ENCODE data around the gene FIZ1.

Gene FIZ1, protein sequence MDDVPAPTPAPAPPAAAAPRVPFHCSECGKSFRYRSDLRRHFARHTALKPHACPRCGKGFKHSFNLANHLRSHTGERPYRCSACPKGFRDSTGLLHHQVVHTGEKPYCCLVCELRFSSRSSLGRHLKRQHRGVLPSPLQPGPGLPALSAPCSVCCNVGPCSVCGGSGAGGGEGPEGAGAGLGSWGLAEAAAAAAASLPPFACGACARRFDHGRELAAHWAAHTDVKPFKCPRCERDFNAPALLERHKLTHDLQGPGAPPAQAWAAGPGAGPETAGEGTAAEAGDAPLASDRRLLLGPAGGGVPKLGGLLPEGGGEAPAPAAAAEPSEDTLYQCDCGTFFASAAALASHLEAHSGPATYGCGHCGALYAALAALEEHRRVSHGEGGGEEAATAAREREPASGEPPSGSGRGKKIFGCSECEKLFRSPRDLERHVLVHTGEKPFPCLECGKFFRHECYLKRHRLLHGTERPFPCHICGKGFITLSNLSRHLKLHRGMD

DNA sequence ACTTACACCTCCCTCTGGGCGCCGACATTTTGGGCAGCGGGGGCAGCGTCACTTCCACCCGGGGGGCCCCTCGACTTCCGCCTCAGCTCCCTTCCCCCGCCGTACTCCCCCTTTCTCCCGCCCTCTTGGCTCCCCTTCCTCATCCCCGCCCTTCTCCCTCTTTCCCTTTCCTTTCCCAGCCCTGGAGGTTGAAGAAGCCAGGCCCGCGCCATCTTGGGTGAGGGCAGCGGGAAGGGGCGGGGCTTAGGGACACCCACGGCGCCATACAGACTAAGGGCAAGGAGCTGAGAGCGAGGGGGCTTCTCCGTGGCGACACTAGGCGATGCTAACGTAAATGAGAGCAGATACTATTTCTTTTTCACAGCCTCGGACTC is at the start of gene FIZ1:
TSS of gene FIZ1 (minus strand) at position 50 of the 374 bp plus-strand sequence. CDS start 1,652 bp downstream, outside the sequence.
- peak; percentile 98 for DNase-seq (ENCODE audit: low read depth)

- DNase-seq (ENCODE audit: low read depth): no peak
Measured at GRCh38 chr19:55648585-55649267, 49.4 kb upstream of the FIZ1 start.

DNA sequence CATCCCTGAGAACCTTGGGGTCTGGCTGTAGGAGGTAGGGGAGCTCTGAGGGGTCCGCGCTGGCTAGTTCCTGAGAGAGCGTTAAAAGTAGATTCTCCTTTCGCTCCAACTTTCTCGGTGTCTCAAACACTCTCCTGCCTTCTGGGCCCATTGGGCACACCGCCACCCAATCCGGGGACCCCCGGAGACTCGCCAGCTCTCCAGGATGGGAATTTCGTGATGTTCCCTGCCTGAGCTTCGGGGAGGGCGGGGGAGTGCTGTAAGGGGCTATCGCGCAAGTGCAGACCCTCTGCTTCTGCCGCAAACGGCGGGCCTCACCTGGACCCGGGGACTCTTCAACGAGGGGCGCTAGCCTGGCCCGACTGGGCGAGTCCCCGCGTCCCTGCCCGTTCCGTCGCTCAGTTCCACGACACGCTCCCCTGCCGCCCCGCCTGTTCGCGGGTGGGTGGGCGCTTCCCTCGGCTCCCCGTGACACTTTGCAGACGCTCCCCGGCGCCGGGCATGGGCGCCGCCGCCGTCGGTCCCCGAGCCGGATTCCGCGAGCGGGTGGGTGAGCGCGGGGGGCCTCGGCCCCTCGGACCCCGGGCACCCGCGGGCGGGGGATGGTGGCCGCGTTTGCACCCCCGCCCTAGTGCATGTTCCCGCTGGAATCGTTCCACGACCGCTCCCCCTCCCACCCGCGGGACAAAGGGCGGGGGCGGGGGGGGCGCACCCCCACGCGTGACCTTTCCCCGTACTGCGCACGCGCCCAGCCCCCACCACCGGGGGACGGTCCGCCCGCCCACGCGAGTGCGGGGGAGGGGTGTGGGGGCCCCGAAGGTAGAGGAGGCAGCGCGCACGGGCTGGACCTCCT is 48.6 kb upstream of the FIZ1 start, which contains the start of gene CCDC106:
TSS of gene CCDC106 (plus strand) at position 481 of the 853 bp plus-strand sequence. CDS start 835 bp downstream, outside the sequence.
- DNase-seq (ENCODE audit: low read depth): no peak

GRCh38 chr19:55646889-55647731 is 47.8 kb upstream of the FIZ1 start:
- no peak for DNase-seq (ENCODE audit: low read depth)

DNA sequence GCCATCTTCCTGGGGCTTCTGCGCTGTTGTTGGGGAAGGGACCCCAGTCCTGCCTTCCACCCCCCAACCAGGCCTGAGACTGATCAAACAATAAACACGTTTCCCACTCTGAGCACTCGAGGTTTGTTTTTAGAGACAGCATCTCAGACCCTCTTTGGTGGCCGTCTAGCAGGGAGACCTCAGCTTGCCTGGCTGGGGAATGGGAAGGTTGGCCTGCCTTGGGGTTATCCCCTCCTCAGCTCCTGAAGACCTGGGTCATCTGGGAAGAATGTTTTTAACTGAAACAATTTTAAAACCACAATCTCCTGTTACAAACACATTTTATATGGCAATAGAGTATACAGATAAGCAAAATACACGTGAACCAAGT is 46.2 kb upstream of the FIZ1 start:
- DNase-seq (ENCODE audit: low read depth): no peak

GRCh38 chr19:55644842-55645511 is 45.7 kb upstream of the FIZ1 start:
- no peak for DNase-seq (ENCODE audit: low read depth)

DNA sequence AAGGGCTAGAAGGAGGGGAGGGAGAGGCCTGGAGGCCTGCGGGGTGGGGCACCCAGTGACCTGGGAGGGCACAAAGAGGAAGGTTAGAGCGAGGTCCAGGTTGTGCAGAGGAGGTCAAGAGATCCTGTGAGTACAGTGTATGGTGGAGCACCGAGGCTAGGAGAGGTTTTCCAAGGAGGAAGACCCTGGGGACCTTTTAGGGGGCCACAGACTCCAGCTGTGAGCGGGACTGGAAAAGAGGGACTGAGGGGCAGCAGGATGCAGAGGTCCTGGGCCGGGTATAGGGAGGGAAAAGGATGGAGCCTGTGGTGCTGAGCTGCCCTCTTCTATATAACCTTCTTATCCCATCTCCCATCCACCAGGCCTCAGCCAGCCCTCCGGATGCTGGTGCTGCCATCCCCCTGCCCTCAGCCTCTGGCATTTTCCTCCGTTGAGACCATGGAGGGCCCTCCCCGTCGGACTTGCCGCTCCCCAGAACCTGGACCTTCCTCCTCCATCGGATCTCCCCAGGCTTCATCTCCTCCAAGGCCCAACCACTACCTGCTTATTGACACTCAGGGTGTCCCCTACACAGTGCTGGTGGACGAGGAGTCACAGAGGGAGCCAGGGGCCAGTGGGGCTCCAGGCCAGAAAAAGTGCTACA is 45.0 kb upstream of the FIZ1 start:
- DNase-seq (ENCODE audit: low read depth): no peak

DNA sequence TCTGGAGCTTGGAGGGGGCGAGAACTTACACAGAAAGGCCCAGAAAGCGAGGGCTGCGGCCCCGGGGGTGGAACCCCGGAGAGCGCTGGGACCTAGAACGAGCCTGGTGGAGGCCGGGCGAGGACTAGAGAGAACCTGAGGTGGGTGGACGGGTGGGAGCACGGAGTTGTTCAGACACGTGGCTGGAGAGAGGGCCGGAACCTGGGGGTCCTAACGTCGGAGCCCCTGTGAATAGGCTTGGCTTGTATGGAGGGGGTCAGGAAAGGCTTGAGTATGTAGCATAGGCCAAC is 44.5 kb upstream of the FIZ1 start:
- no peak for DNase-seq (ENCODE audit: low read depth)

GRCh38 chr19:55643003-55643886 is 43.9 kb upstream of the FIZ1 start, which contains the start of gene ZNF581:
Gene ZNF581, plus strand, starts transcription at chr19:55643649. Its CDS starts 923 bp downstream, at chr19:55644572.
- DNase-seq (ENCODE audit: low read depth): no peak

GRCh38 chr19:55642153-55643002 is 43.1 kb upstream of the FIZ1 start:
- DNase-seq (ENCODE audit: low read depth): no peak

DNA sequence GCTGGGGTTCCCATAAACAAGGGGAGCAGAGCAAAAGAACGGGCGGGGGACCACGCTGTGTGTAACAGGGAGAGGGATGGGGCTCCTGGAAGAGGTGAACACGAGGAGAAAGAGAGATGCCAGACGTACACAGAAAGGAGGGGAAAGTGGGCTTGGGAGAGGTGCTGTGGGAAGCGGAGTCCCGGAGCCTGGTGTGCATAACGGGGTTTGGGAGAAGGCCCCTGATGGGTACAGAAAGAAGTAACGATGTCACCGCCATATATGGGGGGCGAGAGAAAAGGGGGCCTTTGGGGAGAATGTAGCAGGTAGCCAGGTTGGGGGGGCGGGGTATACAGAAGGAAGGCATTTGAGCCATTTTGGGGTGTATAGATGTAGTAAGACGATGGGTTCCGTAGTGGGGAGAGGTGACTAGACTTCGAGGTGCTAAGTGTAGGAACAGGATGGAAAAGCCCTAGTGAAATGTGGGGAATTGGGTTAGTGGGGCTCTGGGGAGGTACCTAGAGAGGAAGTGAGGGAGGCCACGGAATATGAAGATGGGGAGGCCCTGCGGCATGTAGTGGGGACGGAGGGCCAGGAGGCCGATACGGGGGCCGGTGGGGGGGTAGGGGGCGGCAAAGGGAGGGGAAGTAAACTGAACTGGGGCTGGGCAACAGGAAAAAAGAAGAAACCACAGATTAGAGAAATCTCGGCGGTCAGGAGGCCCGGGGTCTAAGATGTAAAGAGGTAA is 42.3 kb upstream of the FIZ1 start:
- no peak for DNase-seq (ENCODE audit: low read depth)

DNA sequence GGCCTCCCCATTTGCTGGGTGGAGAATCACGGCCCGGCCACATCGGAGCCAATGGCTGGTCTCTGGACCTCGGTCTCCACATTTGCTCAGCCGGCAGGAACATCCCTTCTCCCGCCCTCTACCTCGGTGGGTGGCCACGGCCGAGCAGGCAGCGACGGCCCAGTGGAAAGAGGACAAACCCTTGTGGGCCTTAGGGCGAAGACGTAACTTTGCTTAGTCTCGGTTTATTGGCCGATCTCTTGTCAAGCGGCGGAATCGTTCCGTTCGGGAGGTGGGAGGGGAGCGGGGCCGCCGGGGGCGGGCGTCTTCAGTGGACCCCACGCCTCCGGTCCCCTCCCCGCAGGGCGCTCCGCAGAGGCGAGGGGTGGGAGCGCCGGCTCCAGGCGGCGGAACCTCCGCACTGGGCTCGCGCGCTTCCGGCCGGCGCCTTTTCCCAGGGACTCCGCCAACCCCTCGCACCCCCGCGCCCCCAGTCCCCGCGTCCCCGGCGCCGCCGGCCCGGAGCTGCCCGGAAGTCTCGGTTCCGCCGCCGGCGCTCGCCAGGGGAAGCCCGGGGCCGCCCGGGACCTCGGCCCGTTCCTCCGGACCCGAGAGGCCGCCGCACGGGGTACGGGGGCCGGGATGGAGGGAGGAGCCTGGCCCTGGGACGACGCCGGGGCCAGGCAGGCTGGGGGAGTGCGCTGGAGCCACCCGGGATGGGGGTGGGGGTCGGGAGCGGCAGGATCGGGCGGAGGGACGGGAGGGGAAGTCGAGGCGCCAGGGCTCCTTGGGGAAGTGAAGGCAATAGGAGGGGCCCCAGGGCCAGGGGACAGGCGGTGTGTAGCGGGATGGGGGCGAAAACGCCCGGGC is 41.5 kb upstream of the FIZ1 start, which contains the start of gene ZNF580:
TSS of gene ZNF580 (plus strand) at position 426 of the 849 bp plus-strand sequence. CDS start 1,507 bp downstream, outside the sequence.
- DNase-seq (ENCODE audit: low read depth): no peak

GRCh38 chr19:55640043-55640576 is 40.8 kb upstream of the FIZ1 start:
- no peak for DNase-seq (ENCODE audit: low read depth)

GRCh38 chr19:55638864-55639359 is 39.6 kb upstream of the FIZ1 start:
- no peak for DNase-seq (ENCODE audit: low read depth)

DNA sequence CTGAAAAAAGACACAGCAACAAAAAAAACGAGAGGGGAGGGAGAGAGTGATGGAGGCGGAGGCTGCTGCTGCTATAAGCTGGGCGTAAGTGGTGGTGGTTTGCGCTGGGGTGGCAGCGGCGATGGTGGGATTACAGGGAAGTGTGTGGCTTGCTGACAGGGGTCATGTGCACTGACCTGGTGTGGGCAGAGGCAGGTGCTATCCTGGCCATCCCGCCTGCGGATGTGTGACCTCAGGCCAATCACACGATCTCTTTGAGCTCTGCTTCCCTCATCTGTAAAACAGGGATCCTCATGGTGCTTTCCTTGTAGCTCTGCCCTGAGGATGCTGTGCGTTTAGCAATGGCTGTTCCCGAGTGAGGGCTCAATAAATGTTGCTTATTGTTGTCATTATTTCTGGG is 38.2 kb upstream of the FIZ1 start:
- DNase-seq (ENCODE audit: low read depth): no peak

GRCh38 chr19:55636723-55637122 is 37.4 kb upstream of the FIZ1 start:
- no peak for DNase-seq (ENCODE audit: low read depth)
